Loucy (cell line): ENCODE measurements around the gene PIK3CA.

Experiments
- H2AFZ ChIP-seq: fragments of 200-600 bp; sonication (generic); 2 replicates; pipeline ENCODE4 v1.6.0; 2016; ENCODE audit warnings: antibody characterized with exemption, mild to moderate bottlenecking, low read length, moderate library complexity
- H3F3A ChIP-seq: fragments of 200-600 bp; 2 replicates; pipeline ENCODE4 v1.6.0; 2016; ENCODE audit warnings: antibody characterized with exemption, low read depth, mild to moderate bottlenecking
- H3K27me3 ChIP-seq: fragments of 200-600 bp; sonication (generic); 2 replicates; pipeline ENCODE4 v1.6.1; 2014; ENCODE audit warnings: low read length, mild to moderate bottlenecking; ENCODE audit not compliant: insufficient read depth, poor library complexity, severe bottlenecking
- H3K36me3 ChIP-seq: fragments of 200-600 bp; sonication (generic); 2 replicates; pipeline ENCODE4 v1.6.1; 2016; ENCODE audit warnings: low read length; ENCODE audit not compliant: insufficient read depth
- H3K4me1 ChIP-seq: fragments of 200-600 bp; sonication (generic); 2 replicates; pipeline ENCODE4 v1.5.1; 2014; ENCODE audit warnings: low read length, mild to moderate bottlenecking; ENCODE audit not compliant: insufficient read depth, poor library complexity, severe bottlenecking
- H3K4me2 ChIP-seq: fragments of 200-600 bp; sonication (generic); 2 replicates; pipeline ENCODE4 v1.6.0; 2014; ENCODE audit warnings: antibody characterized with exemption, low read length, low read depth, mild to moderate bottlenecking; ENCODE audit not compliant: poor library complexity, severe bottlenecking
- H3K4me3 ChIP-seq: fragments of 200-600 bp; sonication (generic); 2 replicates; pipeline ENCODE4 v1.5.1; 2014; ENCODE audit warnings: low read length, mild to moderate bottlenecking, mixed read lengths; ENCODE audit not compliant: poor library complexity, severe bottlenecking
- H3K79me2 ChIP-seq: fragments of 200-600 bp; sonication (generic); 2 replicates; pipeline ENCODE4 v1.6.1; 2014; ENCODE audit warnings: low read length; ENCODE audit not compliant: insufficient read depth
- H3K9ac ChIP-seq: fragments of 200-600 bp; sonication (generic); 2 replicates; pipeline ENCODE4 v1.6.0; 2014; ENCODE audit warnings: mild to moderate bottlenecking, low read depth, low read length, moderate library complexity; ENCODE audit not compliant: poor library complexity, severe bottlenecking
- H3K9me2 ChIP-seq: fragments of 200-600 bp; sonication (generic); replicated peaks from 2 replicates; pipeline ENCODE4 v1.6.1; 2016; ENCODE audit warnings: low read depth, low read length, mixed read lengths
- H3K9me3 ChIP-seq: fragments of 200-600 bp; sonication (generic); 2 replicates; pipeline ENCODE4 v1.6.1; 2014; ENCODE audit warnings: mild to moderate bottlenecking, antibody characterized with exemption, low read length, low read depth; ENCODE audit not compliant: insufficient read depth
- H4K20me1 ChIP-seq: fragments of 200-600 bp; sonication (generic); 2 replicates; pipeline ENCODE4 v1.6.0; 2014; ENCODE audit warnings: antibody characterized with exemption, low read length, mild to moderate bottlenecking; ENCODE audit not compliant: insufficient read depth, poor library complexity, severe bottlenecking
- CTCF ChIP-seq: fragments of 200-600 bp; sonication (generic); conservative IDR thresholded peaks from 2 replicates; pipeline ENCODE4 v1.5.1; 2014; ENCODE audit warnings: mild to moderate bottlenecking, antibody characterized with exemption, low read length
- EZH2phosphoT487 ChIP-seq: fragments of 200-600 bp; IDR thresholded peaks from 2 replicates; pipeline ENCODE4 v1.6.1; 2018; ENCODE audit warnings: antibody characterized with exemption, mild to moderate bottlenecking, moderate library complexity, borderline replicate concordance

Gene PIK3CA

GRCh38 chr3:179133575-179133974, 14.6 kb upstream of the PIK3CA start:
- Histone ChIP-seq H3K9ac (no peak overlapping the region), H3K27me3 (no peaks in the 10 kb centered on the region), H3K4me2 (no peak overlapping the region), H3K4me1 (no peaks in the 10 kb centered on the region), H3K9me2 (no peaks in the 10 kb centered on the region), H2AFZ (no peak overlapping the region), H4K20me1 (no peaks in the 10 kb centered on the region), H3K79me2 (no peaks in the 10 kb centered on the region), H3K9me3 (no peaks in the 10 kb centered on the region), H3K4me3 (no peak overlapping the region), H3K36me3 (no peaks in the 10 kb centered on the region), H3F3A (no peaks in the 10 kb centered on the region)
- TF ChIP-seq CTCF (no peak), EZH2phosphoT487 (no peak)

GRCh38 chr3:179136195-179136594, 12.0 kb upstream of the PIK3CA start:
- no peak for TF ChIP-seq CTCF
- TF ChIP-seq EZH2phosphoT487: no peak
- no peaks in the 10 kb centered on the region for H3K79me2 ChIP-seq
- no peak overlapping the region for H3K9ac ChIP-seq
- no peak overlapping the region for H3K4me3 ChIP-seq
- H3K4me1 ChIP-seq: no peaks in the 10 kb centered on the region
- H3K36me3 ChIP-seq: no peaks in the 10 kb centered on the region
- H3K4me2 ChIP-seq: no peak overlapping the region
- no peaks in the 10 kb centered on the region for H3F3A ChIP-seq
- no peak overlapping the region for H2AFZ ChIP-seq
- H3K27me3 ChIP-seq: no peaks in the 10 kb centered on the region
- no peaks in the 10 kb centered on the region for H4K20me1 ChIP-seq
- H3K9me3 ChIP-seq: no peaks in the 10 kb centered on the region
- no peaks in the 10 kb centered on the region for H3K9me2 ChIP-seq

GRCh38 chr3:179141890-179142289, 6.3 kb upstream of the PIK3CA start:
- no peak overlapping the region for H3K4me2 ChIP-seq
- no peaks in the 10 kb centered on the region for H3K9me3 ChIP-seq
- no peak overlapping the region for H3K9ac ChIP-seq
- TF ChIP-seq CTCF: no peak
- no peak for TF ChIP-seq EZH2phosphoT487
- no peak overlapping the region for H3K4me3 ChIP-seq
- H3K36me3 ChIP-seq: no peaks in the 10 kb centered on the region
- no peak overlapping the region for H2AFZ ChIP-seq
- no peaks in the 10 kb centered on the region for H3K79me2 ChIP-seq
- H3F3A ChIP-seq: no peaks in the 10 kb centered on the region
- H3K9me2 ChIP-seq: no peaks in the 10 kb centered on the region
- no peaks in the 10 kb centered on the region for H3K4me1 ChIP-seq
- no peaks in the 10 kb centered on the region for H4K20me1 ChIP-seq
- no peaks in the 10 kb centered on the region for H3K27me3 ChIP-seq
